ENCODE measurements around the gene PITHD1.

- TF ChIP-seq POLR2AphosphoS5 (IDR thresholded peaks at IDR 0.05; ENCODE audit: low read depth, low read length) (peak; percentile 88; the same call in 1 of the 2 replicates), POLR2A (IDR thresholded peaks at IDR 0.05; ENCODE audit: low read depth, low read length) (peak; percentile 93)
Observed at GRCh38 chr1:23743287-23744152, 34.7 kb upstream of the PITHD1 start, which contains the start of gene ELOA.
